HEK293 (cell line): ENCODE data around the gene DVL1.

ENCODE experiments used
- CTCF ChIA-PET: fragments of 350-600 bp; formaldehyde crosslinking; extraction: SDS; loops from one replicate; lab custom pipeline; 2021; ENCODE audit warnings: antibody characterized with exemption; lab: Yijun Ruan, JAX
- POLR2A ChIA-PET: fragments of 300-600 bp; formaldehyde crosslinking; extraction: SDS; loops from one replicate; lab custom pipeline; 2020; ENCODE audit warnings: antibody characterized with exemption, inconsistent platforms; lab: Yijun Ruan, JAX
- H3K27ac ChIP-seq: fragments of 200-500 bp; sonication (Bioruptor generic); 2 replicates; pipeline ENCODE4 v1.5.1; 2014; ENCODE audit warnings: low read depth, low read length, control low read depth, inconsistent platforms; ENCODE audit errors: extremely low read depth
- H3K36me3 ChIP-seq, 2 experiments: fragments of 200-500 bp in 1 of 2; sonication (Bioruptor generic) in 1 of 2; 1 replicate in 1 of 2; 2 replicates in 1 of 2; pipeline ENCODE4 v1.5.1; 2014 to 2017; ENCODE audit warnings: inconsistent platforms in 2 of 2, low read length in 2 of 2; ENCODE audit not compliant: control insufficient read depth in 2 of 2, insufficient read depth in 1 of 2
- H3K4me1 ChIP-seq: fragments of 200-500 bp; sonication (Bioruptor generic); 2 replicates; pipeline ENCODE4 v1.5.1; 2014; ENCODE audit warnings: mild to moderate bottlenecking, low read length, inconsistent platforms; ENCODE audit not compliant: control insufficient read depth, insufficient read depth
- H3K4me3 ChIP-seq: 2 replicates; pipeline ENCODE4 v1.5.1; 2011; ENCODE audit warnings: low read depth, mild to moderate bottlenecking, control low read depth, low read length, moderate library complexity
- H3K9me3 ChIP-seq: fragments of 200-500 bp; sonication (Bioruptor generic); 2 replicates; pipeline ENCODE4 v1.5.1; 2014; ENCODE audit warnings: low read depth, low read length, inconsistent platforms; ENCODE audit not compliant: control insufficient read depth, insufficient read depth
- GFI1B ChIP-seq: fragments of 450-650 bp; formaldehyde crosslinking; IDR thresholded peaks from 2 replicates; pipeline ENCODE4 v1.5.1; 2016; ENCODE audit warnings: missing biosample characterization, missing genetic modification characterization
- HOXC10 ChIP-seq: sonication (generic); formaldehyde crosslinking; IDR thresholded peaks from 2 replicates; pipeline ENCODE4 v1.8.1; 2023; ENCODE audit warnings: mild to moderate bottlenecking, missing genetic modification reagents
- OVOL3 ChIP-seq: fragments of 450-650 bp; formaldehyde crosslinking; IDR thresholded peaks from 2 replicates; pipeline ENCODE4 v1.5.1; 2016; ENCODE audit warnings: missing biosample characterization, missing genetic modification characterization
- ZBTB48 ChIP-seq: fragments of 450-650 bp; formaldehyde crosslinking; IDR thresholded peaks from 2 replicates; pipeline ENCODE4 v1.5.1; 2016; ENCODE audit warnings: missing biosample characterization, missing genetic modification characterization
- ZFP3 ChIP-seq: fragments of 450-650 bp; formaldehyde crosslinking; IDR thresholded peaks from 2 replicates; pipeline ENCODE4 v1.5.1; 2016; ENCODE audit warnings: low read depth, missing biosample characterization, missing genetic modification characterization
- ZNF132 ChIP-seq: fragments of 450-650 bp; formaldehyde crosslinking; IDR thresholded peaks from 2 replicates; pipeline ENCODE4 v1.5.1; 2017; ENCODE audit warnings: missing biosample characterization, missing genetic modification characterization, borderline replicate concordance
- ZNF138 ChIP-seq: fragments of 450-650 bp; formaldehyde crosslinking; IDR thresholded peaks from 2 replicates; pipeline ENCODE4 v1.5.1; 2016; ENCODE audit warnings: missing biosample characterization, missing genetic modification characterization, borderline replicate concordance
- ZNF184 ChIP-seq: fragments of 450-650 bp; IDR thresholded peaks from 2 replicates; pipeline ENCODE4 v1.5.1; 2018; ENCODE audit warnings: missing biosample characterization, mild to moderate bottlenecking, missing genetic modification characterization
- ZNF19 ChIP-seq: fragments of 450-650 bp; formaldehyde crosslinking; IDR thresholded peaks from 2 replicates; pipeline ENCODE4; 2016; ENCODE audit warnings: missing biosample characterization, missing genetic modification characterization, low read depth
- ZNF248 ChIP-seq: fragments of 450-650 bp; formaldehyde crosslinking; IDR thresholded peaks from 2 replicates; pipeline ENCODE4 v1.5.1; 2017; ENCODE audit warnings: missing biosample characterization, missing genetic modification characterization
- ZNF274 ChIP-seq, 2 experiments: fragments of 200-500 bp in 1 of 2; fragments of 450-650 bp in 1 of 2; sonication (Bioruptor generic) in 1 of 2; formaldehyde crosslinking in 1 of 2; IDR thresholded peaks; 2 replicates each; pipeline versions ENCODE4 v1.5.1 to v1.6.1; 2014 to 2016; ENCODE audit warnings: borderline replicate concordance in 1 of 2, inconsistent platforms in 1 of 2, low read length in 1 of 2, missing biosample characterization in 1 of 2, missing genetic modification characterization in 1 of 2
- ZNF350 ChIP-seq: fragments of 450-650 bp; formaldehyde crosslinking; IDR thresholded peaks from 2 replicates; pipeline ENCODE4 v1.5.0; 2017; ENCODE audit warnings: missing biosample characterization, mild to moderate bottlenecking, missing genetic modification characterization
- ZNF514 ChIP-seq: fragments of 450-650 bp; formaldehyde crosslinking; IDR thresholded peaks from 2 replicates; pipeline ENCODE4 v1.5.1; 2016; ENCODE audit warnings: missing biosample characterization, missing genetic modification characterization
- ZNF555 ChIP-seq: fragments of 450-650 bp; formaldehyde crosslinking; conservative IDR thresholded peaks from 2 replicates; pipeline ENCODE4 v1.5.1; 2017; ENCODE audit warnings: missing biosample characterization, mild to moderate bottlenecking, missing genetic modification characterization, inconsistent platforms
- ZNF580 ChIP-seq: fragments of 450-650 bp; formaldehyde crosslinking; IDR thresholded peaks from 2 replicates; pipeline ENCODE4 v1.5.1; 2016; ENCODE audit warnings: missing biosample characterization, missing genetic modification characterization
- ZNF610 ChIP-seq: fragments of 450-650 bp; formaldehyde crosslinking; IDR thresholded peaks from 2 replicates; pipeline ENCODE4 v1.5.1; 2016; ENCODE audit warnings: missing biosample characterization, missing genetic modification characterization, borderline replicate concordance
- ZNF639 ChIP-seq: fragments of 450-650 bp; formaldehyde crosslinking; IDR thresholded peaks from 2 replicates; pipeline ENCODE4 v1.5.1; 2016; ENCODE audit warnings: missing biosample characterization, missing genetic modification characterization
- TF ChIP-seq, protein P1 (sequence below): fragments of 450-650 bp; formaldehyde crosslinking; IDR thresholded peaks from 2 replicates; pipeline ENCODE4 v1.5.1; 2016; ENCODE audit warnings: missing biosample characterization, missing genetic modification characterization
- TF ChIP-seq, protein P2 (sequence below): fragments of 450-650 bp; formaldehyde crosslinking; conservative IDR thresholded peaks from 2 replicates; pipeline ENCODE4 v1.5.1; 2016; ENCODE audit warnings: low read depth, missing biosample characterization, missing genetic modification characterization
- TF ChIP-seq, protein P3 (sequence below): fragments of 450-650 bp; formaldehyde crosslinking; IDR thresholded peaks from 2 replicates; pipeline ENCODE4 v1.5.1; 2016; ENCODE audit warnings: missing biosample characterization, missing genetic modification characterization

Gene DVL1

GRCh38 chr1:1381294-1381693 lies 32.1 kb upstream of the DVL1 start:
- TF ChIP-seq ZNF132 (tag by site-specific recombination) = no peak
- TF ChIP-seq ZNF610 (tag by site-specific recombination) = no peak
- no peak for TF ChIP-seq ZNF19 (tag by site-specific recombination)
- no peak for TF ChIP-seq ZNF639 (tag by site-specific recombination)
- no peak for TF ChIP-seq ZNF248 (tag by site-specific recombination)
- TF ChIP-seq GFI1B (tag by site-specific recombination) = no peak
- TF ChIP-seq ZNF184 (tag by site-specific recombination) = no peak
- TF ChIP-seq, protein P1, sequence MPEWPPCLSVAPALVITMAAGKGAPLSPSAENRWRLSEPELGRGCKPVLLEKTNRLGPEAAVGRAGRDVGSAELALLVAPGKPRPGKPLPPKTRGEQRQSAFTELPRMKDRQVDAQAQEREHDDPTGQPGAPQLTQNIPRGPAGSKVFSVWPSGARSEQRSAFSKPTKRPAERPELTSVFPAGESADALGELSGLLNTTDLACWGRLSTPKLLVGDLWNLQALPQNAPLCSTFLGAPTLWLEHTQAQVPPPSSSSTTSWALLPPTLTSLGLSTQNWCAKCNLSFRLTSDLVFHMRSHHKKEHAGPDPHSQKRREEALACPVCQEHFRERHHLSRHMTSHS = no peak
- no peak for TF ChIP-seq ZNF138
- TF ChIP-seq, protein P2, sequence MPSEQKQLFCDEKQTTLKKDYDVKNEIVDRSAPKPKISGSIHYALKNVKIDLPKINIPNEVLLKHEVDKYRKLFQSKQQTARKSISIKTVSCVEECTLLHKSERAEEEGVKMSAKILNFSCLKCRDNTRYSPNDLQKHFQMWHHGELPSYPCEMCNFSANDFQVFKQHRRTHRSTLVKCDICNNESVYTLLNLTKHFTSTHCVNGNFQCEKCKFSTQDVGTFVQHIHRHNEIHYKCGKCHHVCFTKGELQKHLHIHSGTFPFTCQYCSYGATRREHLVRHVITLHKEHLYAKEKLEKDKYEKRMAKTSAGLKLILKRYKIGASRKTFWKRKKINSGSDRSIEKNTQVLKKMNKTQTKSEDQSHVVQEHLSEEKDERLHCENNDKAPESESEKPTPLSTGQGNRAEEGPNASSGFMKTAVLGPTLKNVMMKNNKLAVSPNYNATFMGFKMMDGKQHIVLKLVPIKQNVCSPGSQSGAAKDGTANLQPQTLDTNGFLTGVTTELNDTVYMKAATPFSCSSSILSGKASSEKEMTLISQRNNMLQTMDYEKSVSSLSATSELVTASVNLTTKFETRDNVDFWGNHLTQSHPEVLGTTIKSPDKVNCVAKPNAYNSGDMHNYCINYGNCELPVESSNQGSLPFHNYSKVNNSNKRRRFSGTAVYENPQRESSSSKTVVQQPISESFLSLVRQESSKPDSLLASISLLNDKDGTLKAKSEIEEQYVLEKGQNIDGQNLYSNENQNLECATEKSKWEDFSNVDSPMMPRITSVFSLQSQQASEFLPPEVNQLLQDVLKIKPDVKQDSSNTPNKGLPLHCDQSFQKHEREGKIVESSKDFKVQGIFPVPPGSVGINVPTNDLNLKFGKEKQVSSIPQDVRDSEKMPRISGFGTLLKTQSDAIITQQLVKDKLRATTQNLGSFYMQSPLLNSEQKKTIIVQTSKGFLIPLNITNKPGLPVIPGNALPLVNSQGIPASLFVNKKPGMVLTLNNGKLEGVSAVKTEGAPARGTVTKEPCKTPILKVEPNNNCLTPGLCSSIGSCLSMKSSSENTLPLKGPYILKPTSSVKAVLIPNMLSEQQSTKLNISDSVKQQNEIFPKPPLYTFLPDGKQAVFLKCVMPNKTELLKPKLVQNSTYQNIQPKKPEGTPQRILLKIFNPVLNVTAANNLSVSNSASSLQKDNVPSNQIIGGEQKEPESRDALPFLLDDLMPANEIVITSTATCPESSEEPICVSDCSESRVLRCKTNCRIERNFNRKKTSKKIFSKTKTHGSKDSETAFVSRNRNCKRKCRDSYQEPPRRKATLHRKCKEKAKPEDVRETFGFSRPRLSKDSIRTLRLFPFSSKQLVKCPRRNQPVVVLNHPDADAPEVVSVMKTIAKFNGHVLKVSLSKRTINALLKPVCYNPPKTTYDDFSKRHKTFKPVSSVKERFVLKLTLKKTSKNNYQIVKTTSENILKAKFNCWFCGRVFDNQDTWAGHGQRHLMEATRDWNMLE = no peak
- TF ChIP-seq ZNF274 (IDR thresholded peaks at IDR 0.05; ENCODE audit: low read length) = no peak
- TF ChIP-seq ZNF274 (tag by site-specific recombination; IDR thresholded peaks at IDR 0.05; ENCODE audit: borderline replicate concordance) = no peak
- TF ChIP-seq, protein P3, sequence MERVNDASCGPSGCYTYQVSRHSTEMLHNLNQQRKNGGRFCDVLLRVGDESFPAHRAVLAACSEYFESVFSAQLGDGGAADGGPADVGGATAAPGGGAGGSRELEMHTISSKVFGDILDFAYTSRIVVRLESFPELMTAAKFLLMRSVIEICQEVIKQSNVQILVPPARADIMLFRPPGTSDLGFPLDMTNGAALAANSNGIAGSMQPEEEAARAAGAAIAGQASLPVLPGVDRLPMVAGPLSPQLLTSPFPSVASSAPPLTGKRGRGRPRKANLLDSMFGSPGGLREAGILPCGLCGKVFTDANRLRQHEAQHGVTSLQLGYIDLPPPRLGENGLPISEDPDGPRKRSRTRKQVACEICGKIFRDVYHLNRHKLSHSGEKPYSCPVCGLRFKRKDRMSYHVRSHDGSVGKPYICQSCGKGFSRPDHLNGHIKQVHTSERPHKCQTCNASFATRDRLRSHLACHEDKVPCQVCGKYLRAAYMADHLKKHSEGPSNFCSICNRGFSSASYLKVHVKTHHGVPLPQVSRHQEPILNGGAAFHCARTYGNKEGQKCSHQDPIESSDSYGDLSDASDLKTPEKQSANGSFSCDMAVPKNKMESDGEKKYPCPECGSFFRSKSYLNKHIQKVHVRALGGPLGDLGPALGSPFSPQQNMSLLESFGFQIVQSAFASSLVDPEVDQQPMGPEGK (tag by site-specific recombination) = no peak
- no peak for TF ChIP-seq ZNF350 (tag by site-specific recombination)
- TF ChIP-seq ZNF555 (tag by site-specific recombination) = no peak
- Histone ChIP-seq H3K36me3 (peaks cover 6 to 51% of the 10 kb centered on the region in 2 experiments; a peak in 2 of 3 replicates), H3K4me1 (no peaks in the 10 kb centered on the region), H3K9me3 (no peaks in the 10 kb centered on the region), H3K27ac (no peak overlapping the region), H3K4me3 (no peak overlapping the region)
- ChIA-PET CTCF (interaction anchor here (0.6 kb wide), 2 partner anchors 18 to 26 kb away, joined by 3 to 4 read pairs; partner anchors contain the start of gene CCNL2), POLR2A (interaction anchor here (1.1 kb wide), 1 partner anchor 18 kb away, joined by 4 read pairs; the partner anchor contains the start of gene CCNL2)

DNA sequence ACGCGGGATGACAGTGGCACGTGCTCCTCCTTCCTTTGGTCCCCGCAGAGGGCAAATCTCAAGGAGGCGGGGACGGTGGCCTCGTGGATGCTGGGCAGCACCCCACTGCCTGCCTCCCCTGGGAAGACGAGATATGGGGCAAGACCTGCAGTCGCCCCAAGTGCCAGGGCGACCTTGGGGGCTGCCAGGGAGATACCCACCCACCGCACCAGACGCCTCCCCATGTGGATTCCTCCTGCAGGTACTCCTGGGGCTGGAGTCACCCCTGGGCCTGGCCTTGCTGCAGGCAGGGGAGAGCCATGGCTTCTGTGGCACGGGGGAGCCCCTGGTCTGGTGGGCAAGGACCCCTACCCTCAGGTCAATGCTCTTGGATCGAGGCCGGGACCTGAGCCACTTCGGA lies 31.6 kb upstream of the DVL1 start:
- ChIA-PET POLR2A (interaction anchor here (1.1 kb wide), 1 partner anchor 19 kb away, joined by 4 read pairs; the partner anchor contains the start of gene CCNL2), CTCF (interaction anchor here (0.6 kb wide), 2 partner anchors 18 to 27 kb away, joined by 3 to 4 read pairs; partner anchors contain the start of gene CCNL2)
- no peaks in the 10 kb centered on the region for H3K9me3 ChIP-seq
- H3K36me3 ChIP-seq = peaks cover 3 to 49% of the 10 kb centered on the region in 2 experiments; a peak in 2 of 3 replicates
- TF ChIP-seq ZFP3 (tag by site-specific recombination) = no peak
- no peak for TF ChIP-seq HOXC10 (CRISPR knock-in tag)
- TF ChIP-seq OVOL3 (tag by site-specific recombination) = no peak
- no peak for TF ChIP-seq ZNF580 (tag by site-specific recombination)
- TF ChIP-seq ZBTB48 (tag by site-specific recombination) = no peak
- TF ChIP-seq ZNF514 (tag by site-specific recombination) = no peak
- H3K27ac ChIP-seq = no peak overlapping the region
- no peaks in the 10 kb centered on the region for H3K4me1 ChIP-seq
- H3K4me3 ChIP-seq = no peak overlapping the region
